Smooth muscle cell (in vitro differentiated cells): ENCODE data around the gene LEUTX. TPM values are rescaled to one million over a fixed set of nuclear protein-coding genes. Genes with fewer than 3 reads are reported as not detected.
"Not testable (repeated sequence)": the region's sequence is repeated elsewhere in the genome, so short reads cannot be mapped to it uniquely, and the experiment has no call there.

Experiments
- DNase-seq: peaks from one replicate; lab custom pipeline; 2025; ENCODE audit not compliant: unreplicated experiment; lab: John Stamatoyannopoulos, UW
- H2AFZ ChIP-seq: fragments of 200-600 bp; sonication (generic); 2 replicates; pipeline ENCODE4 v1.6.0; 2016; ENCODE audit warnings: antibody characterized with exemption, low read depth, mild to moderate bottlenecking
- H3F3A ChIP-seq: fragments of 200-600 bp; sonication (generic); 2 replicates; pipeline ENCODE4 v1.6.0; 2017; ENCODE audit warnings: antibody characterized with exemption, low read depth
- H3K27ac ChIP-seq: fragments of 200-600 bp; sonication (generic); 2 replicates; pipeline ENCODE4 v1.5.1; 2016; ENCODE audit warnings: low read depth, mild to moderate bottlenecking
- H3K27me3 ChIP-seq: fragments of 200-600 bp; sonication (generic); 2 replicates; pipeline ENCODE4 v1.6.1; 2016; ENCODE audit warnings: low read depth, mild to moderate bottlenecking
- H3K36me3 ChIP-seq: fragments of 200-600 bp; sonication (generic); 2 replicates; pipeline ENCODE4 v1.5.1; 2016; ENCODE audit warnings: low read depth
- H3K4me1 ChIP-seq: fragments of 200-600 bp; sonication (generic); 2 replicates; pipeline ENCODE4 v1.5.1; 2016; ENCODE audit warnings: low read depth
- H3K4me2 ChIP-seq: fragments of 200-600 bp; sonication (generic); 2 replicates; pipeline ENCODE4 v1.6.0; 2016; ENCODE audit warnings: mild to moderate bottlenecking
- H3K4me3 ChIP-seq: fragments of 200-600 bp; sonication (generic); 2 replicates; pipeline ENCODE4 v1.5.1; 2016; ENCODE audit warnings: mild to moderate bottlenecking
- H3K79me2 ChIP-seq: fragments of 200-600 bp; sonication (generic); 2 replicates; pipeline ENCODE4 v1.6.0; 2016; ENCODE audit warnings: low read depth, mild to moderate bottlenecking
- H3K9ac ChIP-seq: fragments of 200-600 bp; sonication (generic); 2 replicates; pipeline ENCODE4 v1.6.0; 2016; ENCODE audit warnings: low read depth
- H3K9me3 ChIP-seq: fragments of 200-600 bp; sonication (generic); replicated peaks from 2 replicates; pipeline ENCODE4 v1.5.1; 2016; ENCODE audit warnings: low read depth
- H4K20me1 ChIP-seq: fragments of 200-600 bp; sonication (generic); 2 replicates; pipeline ENCODE4 v1.6.0; 2016; ENCODE audit warnings: low read depth
- WGBS: methylation state at CpG from one replicate; pipeline ENCODE4 v1.1.7; 2016; ENCODE audit warnings: low lambda C conversion rate; 5-methylcytosine and 5-hydroxymethylcytosine counted together
- polyA plus RNA-seq: library from polyadenylated mRNA; unstranded; fragments of >200 nt; fragmentation: Nextera tagmentation; extraction: Ambion mirVana; gene quantifications from 2 replicates; pipeline ENCODE4 v1.2.1, GENCODE V29; 2016
- total RNA-seq: library from RNA; depleted of rRNA; stranded (reverse); fragments of >200 nt; gene quantifications from 2 replicates; pipeline ENCODE4 v1.2.3, GENCODE V29; 2014
- TF ChIP-seq, protein P1 (sequence below): fragments of 200-600 bp; sonication (generic); IDR thresholded peaks from 2 replicates; pipeline ENCODE4 v1.5.1; 2017; ENCODE audit warnings: borderline replicate concordance, mild to moderate bottlenecking, antibody characterized with exemption; ENCODE audit not compliant: insufficient read depth, poor library complexity, severe bottlenecking

Gene LEUTX
- total and polyA plus RNA-seq, 2 experiments from 2014 or later = not detected

DNA sequence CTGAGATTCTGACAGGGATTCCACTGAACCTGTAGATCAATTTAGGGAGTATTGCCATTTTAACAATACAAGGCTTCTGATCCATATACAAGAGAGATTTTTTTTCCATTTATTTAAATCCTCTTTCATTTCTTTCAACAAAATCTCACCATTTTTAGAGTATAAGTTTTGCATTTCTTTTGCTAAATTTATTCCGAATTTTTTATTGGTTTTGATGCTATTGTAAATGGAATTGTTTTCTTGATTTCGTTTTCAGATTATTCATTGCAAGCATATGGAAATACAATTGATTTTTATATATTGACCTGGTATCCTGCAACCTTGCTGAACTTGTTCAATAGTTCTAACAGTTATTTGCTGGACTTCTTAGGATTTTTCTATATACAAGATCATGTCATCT is 18.4 kb downstream of the LEUTX start:
- Histone ChIP-seq H3K4me1 (no peaks in the 10 kb centered on the region), H3K36me3 (no peaks in the 10 kb centered on the region), H3F3A (no peaks in the 10 kb centered on the region), H2AFZ (no peak overlapping the region), H4K20me1 (no peaks in the 10 kb centered on the region), H3K27ac (no peak overlapping the region), H3K9ac (no peak overlapping the region), H3K4me2 (no peak overlapping the region), H3K4me3 (no peak overlapping the region), H3K79me2 (no peaks in the 10 kb centered on the region), H3K27me3 (peaks cover 4% of the 10 kb centered on the region), H3K9me3 (no peaks in the 10 kb centered on the region)
- TF ChIP-seq, protein P1, sequence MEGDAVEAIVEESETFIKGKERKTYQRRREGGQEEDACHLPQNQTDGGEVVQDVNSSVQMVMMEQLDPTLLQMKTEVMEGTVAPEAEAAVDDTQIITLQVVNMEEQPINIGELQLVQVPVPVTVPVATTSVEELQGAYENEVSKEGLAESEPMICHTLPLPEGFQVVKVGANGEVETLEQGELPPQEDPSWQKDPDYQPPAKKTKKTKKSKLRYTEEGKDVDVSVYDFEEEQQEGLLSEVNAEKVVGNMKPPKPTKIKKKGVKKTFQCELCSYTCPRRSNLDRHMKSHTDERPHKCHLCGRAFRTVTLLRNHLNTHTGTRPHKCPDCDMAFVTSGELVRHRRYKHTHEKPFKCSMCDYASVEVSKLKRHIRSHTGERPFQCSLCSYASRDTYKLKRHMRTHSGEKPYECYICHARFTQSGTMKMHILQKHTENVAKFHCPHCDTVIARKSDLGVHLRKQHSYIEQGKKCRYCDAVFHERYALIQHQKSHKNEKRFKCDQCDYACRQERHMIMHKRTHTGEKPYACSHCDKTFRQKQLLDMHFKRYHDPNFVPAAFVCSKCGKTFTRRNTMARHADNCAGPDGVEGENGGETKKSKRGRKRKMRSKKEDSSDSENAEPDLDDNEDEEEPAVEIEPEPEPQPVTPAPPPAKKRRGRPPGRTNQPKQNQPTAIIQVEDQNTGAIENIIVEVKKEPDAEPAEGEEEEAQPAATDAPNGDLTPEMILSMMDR = no peak
- 58% methylated on average over 2 of the region's 2 CpGs for WGBS
- no peak for DNase-seq

DNA sequence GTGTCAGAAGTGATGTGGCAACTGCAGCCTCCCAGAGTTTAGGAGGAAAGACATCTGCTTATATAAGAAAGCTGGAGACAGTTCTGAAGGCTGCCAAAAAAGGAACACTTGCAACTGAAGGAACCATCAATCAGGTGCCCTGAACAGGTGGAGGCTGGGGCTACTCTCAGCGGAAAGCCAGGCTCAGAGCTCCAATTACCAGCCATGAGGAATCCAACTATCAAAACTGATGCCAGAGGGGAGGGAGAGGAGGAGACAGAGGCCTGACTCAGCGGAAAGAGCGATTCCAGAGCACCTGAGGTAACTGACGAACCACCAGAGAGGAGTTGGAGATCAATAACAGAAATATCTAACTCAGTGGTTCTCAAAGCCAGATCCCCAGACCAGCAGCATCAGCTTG is 24.3 kb downstream of the LEUTX start:
- no peaks in the 10 kb centered on the region for H3F3A ChIP-seq
- no peak overlapping the region for H3K27ac ChIP-seq
- H3K9me3 ChIP-seq = no peaks in the 10 kb centered on the region
- TF ChIP-seq, protein P1 = no peak
- H3K4me1 ChIP-seq = peaks cover 5% of the 10 kb centered on the region
- H3K36me3 ChIP-seq = no peaks in the 10 kb centered on the region
- H4K20me1 ChIP-seq = no peaks in the 10 kb centered on the region
- no peak overlapping the region for H3K9ac ChIP-seq
- H3K4me2 ChIP-seq = no peak overlapping the region
- no peaks in the 10 kb centered on the region for H3K27me3 ChIP-seq
- H2AFZ ChIP-seq = no peak overlapping the region
- 29% methylated on average over 4 of the region's 4 CpGs for WGBS
- H3K4me3 ChIP-seq = no peak overlapping the region
- DNase-seq = no peak
- H3K79me2 ChIP-seq = no peaks in the 10 kb centered on the region

DNA sequence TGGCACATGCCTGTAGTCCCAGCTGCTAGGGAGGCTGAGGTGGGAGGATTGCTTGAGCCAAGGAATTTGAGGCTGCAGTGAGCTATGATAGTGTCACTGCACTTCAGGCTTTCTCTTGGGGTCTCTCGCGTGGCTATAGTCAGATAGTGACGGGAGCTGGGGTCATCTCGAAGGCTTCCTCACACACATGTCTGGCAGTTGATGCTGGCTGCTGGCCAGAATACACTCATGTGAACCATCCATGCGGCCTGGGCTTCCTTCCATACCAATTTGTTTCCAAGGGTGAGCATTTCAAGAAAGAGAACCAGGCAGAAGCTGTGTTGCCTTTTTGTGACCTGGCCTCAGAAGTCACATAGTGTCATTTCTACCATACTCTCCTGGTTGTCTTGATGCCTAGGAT is 26.4 kb downstream of the LEUTX start:
- WGBS = 86% methylated on average over 5 of the region's 5 CpGs
- Histone ChIP-seq H3K4me3 (no peak overlapping the region), H3K4me2 (no peak overlapping the region), H3K27ac (no peak overlapping the region), H3K4me1 (peaks cover 5% of the 10 kb centered on the region), H3K9me3 (no peaks in the 10 kb centered on the region), H2AFZ (no peak overlapping the region), H3K36me3 (no peaks in the 10 kb centered on the region), H4K20me1 (no peaks in the 10 kb centered on the region), H3K9ac (no peak overlapping the region), H3F3A (no peaks in the 10 kb centered on the region), H3K79me2 (no peaks in the 10 kb centered on the region), H3K27me3 (no peaks in the 10 kb centered on the region)
- no peak for DNase-seq
- TF ChIP-seq, protein P1 = no peak

DNA sequence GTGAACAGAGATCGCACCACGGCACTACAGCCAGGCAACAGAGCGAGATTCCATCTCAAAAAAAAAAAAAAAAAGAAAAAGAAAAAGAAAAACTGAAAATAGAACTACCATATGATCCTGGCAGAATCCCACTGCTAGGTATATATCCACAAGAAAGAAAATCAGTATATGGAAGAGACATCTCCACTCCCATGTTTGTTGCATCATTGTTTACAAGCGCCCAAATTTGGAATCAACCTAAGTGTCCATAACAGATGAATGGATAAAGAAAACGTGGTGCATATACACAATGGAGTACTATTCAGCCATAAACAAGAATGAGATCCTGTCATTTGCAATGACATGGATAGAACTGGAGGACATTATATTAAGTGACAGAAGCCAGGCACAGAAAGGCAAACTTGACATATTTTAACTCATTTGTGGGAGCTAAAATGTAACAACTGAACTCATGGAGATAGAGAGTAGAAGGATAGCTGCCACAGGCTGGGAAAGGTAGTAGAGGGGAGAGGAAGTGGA is 29.3 kb downstream of the LEUTX start:
- H3F3A ChIP-seq = no peaks in the 10 kb centered on the region
- no peaks in the 10 kb centered on the region for H3K27me3 ChIP-seq
- H3K4me1 ChIP-seq = peaks cover 3% of the 10 kb centered on the region
- H3K9ac ChIP-seq = no peak overlapping the region
- no peaks in the 10 kb centered on the region for H3K36me3 ChIP-seq
- H3K9me3 ChIP-seq = no peaks in the 10 kb centered on the region
- H4K20me1 ChIP-seq = no peaks in the 10 kb centered on the region
- H3K4me3 ChIP-seq = no peak overlapping the region
- H2AFZ ChIP-seq = no peak overlapping the region
- DNase-seq = no peak
- H3K4me2 ChIP-seq = no peak overlapping the region
- no peak overlapping the region for H3K27ac ChIP-seq
- TF ChIP-seq, protein P1 = no peak
- WGBS = 76% methylated on average over 2 of the region's 5 CpGs
- H3K79me2 ChIP-seq = no peaks in the 10 kb centered on the region

DNA sequence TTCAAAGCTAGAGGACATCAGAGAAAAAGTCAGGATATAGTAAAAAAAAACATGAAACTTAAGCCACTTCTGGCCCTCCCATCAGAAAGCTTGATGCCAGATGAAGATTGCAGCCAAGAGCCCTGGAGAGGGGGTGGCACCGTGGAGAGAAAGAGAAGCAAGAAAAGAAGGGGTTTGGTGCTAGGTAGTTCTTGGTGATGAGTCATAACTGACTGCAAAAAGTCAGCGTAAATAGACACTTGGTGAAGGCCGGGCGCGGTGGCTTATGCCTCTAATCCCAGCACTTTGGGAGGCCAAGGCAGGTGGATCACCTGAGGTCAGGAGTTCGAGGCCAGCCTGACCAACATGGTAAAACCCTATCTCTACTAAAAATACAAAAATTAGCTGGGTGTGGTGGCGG is 30.0 kb downstream of the LEUTX start:
- not testable (repeated sequence) for H3K27ac ChIP-seq, H2AFZ ChIP-seq, DNase-seq, H3K79me2 ChIP-seq, H3K4me2 ChIP-seq, H3K4me3 ChIP-seq, H3K4me1 ChIP-seq, H3F3A ChIP-seq, H3K9me3 ChIP-seq, H3K27me3 ChIP-seq, H3K36me3 ChIP-seq, H4K20me1 ChIP-seq, H3K9ac ChIP-seq
- WGBS = 91% methylated on average over 7 of the region's 7 CpGs
